Vagina (tissue), 2 donors: Measurements from ENCODE around the gene PLEKHJ1.

Source experiments
- CTCF ChIP-seq, 3 experiments: fragments of 450-650 bp in 2 of 3; fragments of 200-600 bp in 1 of 3; sonication (generic) in 1 of 3; IDR thresholded peaks; one replicate each; pipeline ENCODE4 v1.5.1; 2017 to 2019; ENCODE audit warnings: antibody characterized with exemption in 3 of 3, mild to moderate bottlenecking in 2 of 3, moderate library complexity in 2 of 3
- POLR2A ChIP-seq, 2 donors: fragments of 450-650 bp; IDR thresholded peaks; one replicate each; pipeline ENCODE4 v1.6.1; 2017; ENCODE audit warnings: antibody characterized with exemption in 2 of 2, mild to moderate bottlenecking in 2 of 2, moderate library complexity in 2 of 2
- POLR2AphosphoS5 ChIP-seq, 2 donors: sonication (generic); formaldehyde crosslinking; IDR thresholded peaks; one replicate each; pipeline ENCODE4 v1.9.0; 2017; ENCODE audit warnings: antibody characterized with exemption in 2 of 2, mild to moderate bottlenecking in 2 of 2, low read depth in 1 of 2; ENCODE audit not compliant: insufficient read depth in 1 of 2

DNA sequence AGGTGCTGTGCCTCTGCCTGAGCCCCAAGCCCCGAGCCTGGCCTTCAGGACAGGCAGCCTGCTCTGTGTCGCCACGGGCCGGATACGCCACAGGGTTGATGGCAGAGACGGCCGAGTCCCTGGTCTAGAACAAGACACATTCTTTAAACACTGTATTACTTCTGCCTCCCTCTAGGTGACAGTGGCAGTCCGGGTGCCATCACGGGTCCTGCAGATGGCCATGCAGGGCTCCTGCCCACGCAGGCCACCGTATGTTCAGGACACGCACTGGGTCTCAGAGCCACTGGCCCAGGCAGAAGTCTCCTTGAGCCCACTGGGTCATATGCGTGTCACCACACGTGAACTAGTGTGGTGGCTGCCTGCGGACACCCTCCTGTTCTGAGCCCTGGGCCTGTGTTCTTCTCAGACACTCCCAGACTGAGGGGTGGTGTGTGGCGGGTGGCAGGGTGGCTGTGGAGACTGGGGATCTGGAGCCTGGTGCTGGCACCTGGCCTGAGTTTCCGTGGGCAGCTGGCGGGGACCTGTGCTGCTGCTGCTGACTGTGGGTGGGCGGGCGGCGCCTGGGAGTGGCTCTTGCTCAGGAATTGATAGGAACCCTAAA lies 4.4 kb downstream of the PLEKHJ1 start:
- no peak for TF ChIP-seq CTCF (IDR thresholded peaks at IDR 0.05)
- TF ChIP-seq POLR2A (IDR thresholded peaks at IDR 0.05), result no peak
- TF ChIP-seq POLR2AphosphoS5 (IDR thresholded peaks at IDR 0.05; ENCODE audit: insufficient read depth in 1 of 2, low read depth in 1 of 2), result no peak
